OCI-LY7 (cell line): Measurements from ENCODE around the gene HSD17B10.

Source experiments
- CTCF ChIP-seq: fragments of 200-600 bp; sonication (generic); conservative IDR thresholded peaks from 2 replicates; pipeline ENCODE4 v1.5.1; 2014; ENCODE audit warnings: mild to moderate bottlenecking, antibody characterized with exemption, low read length, moderate library complexity, mixed read lengths
- EZH2phosphoT487 ChIP-seq: fragments of 200-600 bp; sonication (generic); IDR thresholded peaks from 2 replicates; pipeline ENCODE4 v1.6.1; 2018; ENCODE audit warnings: low read depth, borderline replicate concordance, mild to moderate bottlenecking, mixed run types, antibody characterized with exemption, low read length, moderate library complexity, mixed read lengths

- TF ChIP-seq CTCF, result no peak
- TF ChIP-seq EZH2phosphoT487, result no peak
Observed at GRCh38 chrX:53447441-53447840, 13.3 kb upstream of the HSD17B10 start.
